ENCODE results near the gene VPS25.

GRCh38 chr17:42803074-42803883, 30.0 kb downstream of the VPS25 start:
- TF ChIP-seq, protein P1, sequence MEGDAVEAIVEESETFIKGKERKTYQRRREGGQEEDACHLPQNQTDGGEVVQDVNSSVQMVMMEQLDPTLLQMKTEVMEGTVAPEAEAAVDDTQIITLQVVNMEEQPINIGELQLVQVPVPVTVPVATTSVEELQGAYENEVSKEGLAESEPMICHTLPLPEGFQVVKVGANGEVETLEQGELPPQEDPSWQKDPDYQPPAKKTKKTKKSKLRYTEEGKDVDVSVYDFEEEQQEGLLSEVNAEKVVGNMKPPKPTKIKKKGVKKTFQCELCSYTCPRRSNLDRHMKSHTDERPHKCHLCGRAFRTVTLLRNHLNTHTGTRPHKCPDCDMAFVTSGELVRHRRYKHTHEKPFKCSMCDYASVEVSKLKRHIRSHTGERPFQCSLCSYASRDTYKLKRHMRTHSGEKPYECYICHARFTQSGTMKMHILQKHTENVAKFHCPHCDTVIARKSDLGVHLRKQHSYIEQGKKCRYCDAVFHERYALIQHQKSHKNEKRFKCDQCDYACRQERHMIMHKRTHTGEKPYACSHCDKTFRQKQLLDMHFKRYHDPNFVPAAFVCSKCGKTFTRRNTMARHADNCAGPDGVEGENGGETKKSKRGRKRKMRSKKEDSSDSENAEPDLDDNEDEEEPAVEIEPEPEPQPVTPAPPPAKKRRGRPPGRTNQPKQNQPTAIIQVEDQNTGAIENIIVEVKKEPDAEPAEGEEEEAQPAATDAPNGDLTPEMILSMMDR (conservative IDR thresholded peaks at IDR 0.05; ENCODE audit: low read depth, low read length), result no peak
- no peak for TF ChIP-seq EZH2 (IDR thresholded peaks at IDR 0.05; ENCODE audit: borderline replicate concordance, low read depth, low read length, poor library complexity, severe bottlenecking)

Data from A673 (cell line).